ENCODE data around the gene CPNE9.
"Not testable (repeated sequence)": the region's sequence is repeated elsewhere in the genome, so short reads cannot be mapped to it uniquely, and the experiment has no call there.

The CPNE9 gene

GRCh38 chr3:9770276-9770812 is 66.7 kb downstream of the CPNE9 start:
- in situ Hi-C loops (cut with MboI; ENCODE audit: low sequenced_read_pairs): no loop called here

- in situ Hi-C loops (cut with MboI; ENCODE audit: low sequenced_read_pairs): not testable (repeated sequence)
These were observed 67.4 kb downstream of the CPNE9 start for GRCh38 chr3:9771007-9771406.

- in situ Hi-C loops (cut with MboI; ENCODE audit: low sequenced_read_pairs): no loop called here
These were observed 73.5 kb downstream of the CPNE9 start for GRCh38 chr3:9776896-9777693.

GRCh38 chr3:9777694-9778021 is 74.0 kb downstream of the CPNE9 start:
- in situ Hi-C loops (cut with MboI; ENCODE audit: low sequenced_read_pairs): no loop called here

- in situ Hi-C loops (cut with MboI; ENCODE audit: low sequenced_read_pairs): no loop called here
These were observed 74.8 kb downstream of the CPNE9 start for GRCh38 chr3:9778143-9779074.

GRCh38 chr3:9779075-9779593 is 75.5 kb downstream of the CPNE9 start:
- in situ Hi-C loops (cut with MboI; ENCODE audit: low sequenced_read_pairs): no loop called here
